ENCODE data around the gene ANKMY1.

ANKMY1 gene

GRCh38 chr2:240467659-240468302 is 90.0 kb downstream of the ANKMY1 start:
- H3K4me3 ChIP-seq (ENCODE audit: low read length) = no peak overlapping the region
- H3K27ac ChIP-seq (ENCODE audit: low read length) = no peak overlapping the region
- H3K4me1 ChIP-seq (ENCODE audit: low read length) = peaks cover 15% of the 10 kb centered on the region
- no peak overlapping the region for H3K9ac ChIP-seq (ENCODE audit: low read length)
- H3K9me3 ChIP-seq (ENCODE audit: insufficient read depth, low read length) = no peaks in the 10 kb centered on the region
- H3K27me3 ChIP-seq (ENCODE audit: low read depth, low read length) = no peaks in the 10 kb centered on the region
- H2AFZ ChIP-seq (ENCODE audit: low read depth, low read length) = no peak overlapping the region
- peaks cover 6% of the 10 kb centered on the region for H3K36me3 ChIP-seq (replicated peaks; ENCODE audit: low read depth, low read length)
- TF ChIP-seq CTCF (IDR thresholded peaks at IDR 0.05; ENCODE audit: low read depth, low read length) (no peak), EZH2phosphoT487 (IDR thresholded peaks at IDR 0.05; ENCODE audit: low read depth) (no peak)
- peaks cover 7% of the 10 kb centered on the region; the same call in 1 of the 2 replicates for H4K20me1 ChIP-seq (ENCODE audit: insufficient read depth, low read length)
- H3K4me2 ChIP-seq (ENCODE audit: low read length) = no peak overlapping the region
- no peaks in the 10 kb centered on the region for H3K79me2 ChIP-seq (ENCODE audit: low read length)

GRCh38 chr2:240467149-240467642 is 90.6 kb downstream of the ANKMY1 start:
- TF ChIP-seq CTCF (IDR thresholded peaks at IDR 0.05; ENCODE audit: low read depth, low read length) (no peak), EZH2phosphoT487 (IDR thresholded peaks at IDR 0.05; ENCODE audit: low read depth) (no peak)
- peaks cover 7% of the 10 kb centered on the region; the same call in 1 of the 2 replicates for H4K20me1 ChIP-seq (ENCODE audit: insufficient read depth, low read length)
- H3K27me3 ChIP-seq (ENCODE audit: low read depth, low read length) = no peaks in the 10 kb centered on the region
- H3K9me3 ChIP-seq (ENCODE audit: insufficient read depth, low read length) = no peaks in the 10 kb centered on the region
- H3K36me3 ChIP-seq (replicated peaks; ENCODE audit: low read depth, low read length) = peaks cover 3% of the 10 kb centered on the region
- no peaks in the 10 kb centered on the region for H3K79me2 ChIP-seq (ENCODE audit: low read length)
- H3K4me1 ChIP-seq (ENCODE audit: low read length) = peaks cover 15% of the 10 kb centered on the region
- no peak overlapping the region for H3K27ac ChIP-seq (ENCODE audit: low read length)
- H3K4me2 ChIP-seq (ENCODE audit: low read length) = no peak overlapping the region
- H3K4me3 ChIP-seq (ENCODE audit: low read length) = no peak overlapping the region
- no peak overlapping the region for H2AFZ ChIP-seq (ENCODE audit: low read depth, low read length)
- H3K9ac ChIP-seq (ENCODE audit: low read length) = no peak overlapping the region

GRCh38 chr2:240466579-240467148 is 91.1 kb downstream of the ANKMY1 start:
- H3K4me3 ChIP-seq (ENCODE audit: low read length) = no peak overlapping the region
- no peaks in the 10 kb centered on the region for H3K9me3 ChIP-seq (ENCODE audit: insufficient read depth, low read length)
- H3K79me2 ChIP-seq (ENCODE audit: low read length) = no peaks in the 10 kb centered on the region
- H4K20me1 ChIP-seq (ENCODE audit: insufficient read depth, low read length) = peaks cover 7% of the 10 kb centered on the region; the same call in 1 of the 2 replicates
- H2AFZ ChIP-seq (ENCODE audit: low read depth, low read length) = no peak overlapping the region
- H3K4me2 ChIP-seq (ENCODE audit: low read length) = no peak overlapping the region
- peaks cover 15% of the 10 kb centered on the region for H3K4me1 ChIP-seq (ENCODE audit: low read length)
- H3K9ac ChIP-seq (ENCODE audit: low read length) = no peak overlapping the region
- TF ChIP-seq CTCF (IDR thresholded peaks at IDR 0.05; ENCODE audit: low read depth, low read length) = no peak
- no peak for TF ChIP-seq EZH2phosphoT487 (IDR thresholded peaks at IDR 0.05; ENCODE audit: low read depth)
- H3K36me3 ChIP-seq (replicated peaks; ENCODE audit: low read depth, low read length) = no peaks in the 10 kb centered on the region
- no peak overlapping the region for H3K27ac ChIP-seq (ENCODE audit: low read length)
- no peaks in the 10 kb centered on the region for H3K27me3 ChIP-seq (ENCODE audit: low read depth, low read length)

- Histone ChIP-seq H3K9me3 (ENCODE audit: insufficient read depth, low read length) (no peaks in the 10 kb centered on the region), H3K9ac (ENCODE audit: low read length) (no peak overlapping the region), H4K20me1 (ENCODE audit: insufficient read depth, low read length) (peaks cover 7% of the 10 kb centered on the region; the same call in 1 of the 2 replicates), H3K4me2 (ENCODE audit: low read length) (no peak overlapping the region), H3K27me3 (ENCODE audit: low read depth, low read length) (no peaks in the 10 kb centered on the region), H2AFZ (ENCODE audit: low read depth, low read length) (no peak overlapping the region), H3K4me1 (ENCODE audit: low read length) (peaks cover 8% of the 10 kb centered on the region), H3K4me3 (ENCODE audit: low read length) (no peak overlapping the region), H3K79me2 (ENCODE audit: low read length) (no peaks in the 10 kb centered on the region), H3K36me3 (replicated peaks; ENCODE audit: low read depth, low read length) (no peaks in the 10 kb centered on the region), H3K27ac (ENCODE audit: low read length) (no peak overlapping the region)
- no peak for TF ChIP-seq CTCF (IDR thresholded peaks at IDR 0.05; ENCODE audit: low read depth, low read length)
- no peak for TF ChIP-seq EZH2phosphoT487 (IDR thresholded peaks at IDR 0.05; ENCODE audit: low read depth)
Observed at GRCh38 chr2:240465765-240466578, 91.8 kb downstream of the ANKMY1 start.

All from OCI-LY3 (cell line).